IPS-20b (cell line): ENCODE measurements around the gene FAM222A.

Experiments used
- H3K27ac ChIP-seq: one replicate; pipeline ENCODE4 v1.5.1; 2013; ENCODE audit warnings: low read length
- H3K27me3 ChIP-seq: 2 replicates; pipeline ENCODE4 v1.6.1; 2013; ENCODE audit warnings: mild to moderate bottlenecking, low read length, inconsistent platforms; ENCODE audit not compliant: insufficient read depth
- H3K36me3 ChIP-seq: 2 replicates; pipeline ENCODE4 v1.6.1; 2013; ENCODE audit warnings: low read depth, mild to moderate bottlenecking, inconsistent platforms, low read length, moderate library complexity; ENCODE audit not compliant: insufficient read depth
- H3K4me1 ChIP-seq: 2 replicates; pipeline ENCODE4 v1.6.1; 2013; ENCODE audit warnings: mild to moderate bottlenecking, control low read depth, inconsistent platforms, low read length, moderate library complexity; ENCODE audit not compliant: insufficient read depth
- H3K4me3 ChIP-seq: 2 replicates; pipeline ENCODE4 v1.5.1; 2013; ENCODE audit warnings: mild to moderate bottlenecking, low read length, inconsistent platforms
- H3K9ac ChIP-seq: 2 replicates; pipeline ENCODE4 v1.6.1; 2013; ENCODE audit warnings: low read depth, mild to moderate bottlenecking, inconsistent platforms, low read length, moderate library complexity
- H3K9me3 ChIP-seq: 2 replicates; pipeline ENCODE4 v1.6.1; 2013; ENCODE audit warnings: mild to moderate bottlenecking, low read depth, low read length, inconsistent platforms; ENCODE audit not compliant: insufficient read depth

The FAM222A gene

DNA sequence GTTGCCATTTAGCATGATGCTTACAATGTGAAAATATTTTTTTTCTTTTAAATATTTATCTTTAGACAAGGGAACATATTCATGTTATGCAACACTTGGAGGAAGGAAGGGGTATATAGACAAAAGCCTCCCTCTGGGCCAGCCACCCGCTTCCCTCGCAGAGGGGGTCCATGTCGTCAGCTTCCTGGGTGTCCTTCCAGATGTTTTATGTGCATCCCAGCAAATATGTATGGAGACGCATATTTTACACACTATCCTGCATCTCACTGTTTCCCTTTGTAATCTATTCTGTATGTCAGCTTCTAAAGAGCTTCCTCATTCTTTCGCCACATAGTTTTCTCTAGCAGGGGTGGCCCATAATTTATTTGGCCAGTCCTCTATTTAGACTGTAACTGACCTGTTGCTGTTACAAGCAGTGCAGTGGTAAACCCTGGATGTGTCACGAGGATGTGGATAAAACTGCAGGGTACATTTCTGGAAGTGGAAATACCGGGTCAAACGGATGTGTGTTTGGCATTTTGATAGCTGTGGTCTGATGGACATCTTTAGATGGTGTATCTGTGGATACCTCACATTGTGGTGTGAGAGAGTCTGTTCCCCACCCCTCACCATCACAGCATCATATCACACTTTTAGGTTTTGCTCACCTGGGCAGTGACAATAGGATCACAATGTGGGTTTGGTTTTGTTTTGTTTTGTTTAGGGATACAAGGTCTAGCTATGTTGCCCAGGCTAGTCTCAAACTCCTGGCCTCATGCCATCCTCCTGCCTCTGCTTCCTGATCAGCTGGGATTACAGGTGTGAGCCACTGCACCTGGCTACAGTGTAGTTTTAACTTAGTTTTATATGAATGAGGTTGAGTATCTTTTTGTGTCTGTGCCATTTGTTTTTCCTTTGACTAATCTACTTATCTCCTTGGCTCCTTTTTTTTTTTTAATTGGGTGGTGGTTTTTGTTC lies 31.6 kb downstream of the FAM222A start:
- Histone ChIP-seq H3K27me3 (no peaks in the 10 kb centered on the region), H3K36me3 (no peaks in the 10 kb centered on the region), H3K9ac (no peak overlapping the region), H3K4me1 (no peaks in the 10 kb centered on the region), H3K9me3 (no peaks in the 10 kb centered on the region), H3K27ac (no peak overlapping the region), H3K4me3 (no peak overlapping the region)

- H3K9ac ChIP-seq, result no peak overlapping the region
- no peak overlapping the region for H3K27ac ChIP-seq
- H3K36me3 ChIP-seq, result no peaks in the 10 kb centered on the region
- no peak overlapping the region for H3K4me3 ChIP-seq
- no peaks in the 10 kb centered on the region for H3K4me1 ChIP-seq
- no peaks in the 10 kb centered on the region for H3K27me3 ChIP-seq
- H3K9me3 ChIP-seq, result no peaks in the 10 kb centered on the region; the same call in 1 of the 2 replicates
These were observed 38.8 kb downstream of the FAM222A start for GRCh38 chr12:109752117-109753053.

- no peaks in the 10 kb centered on the region for H3K36me3 ChIP-seq
- no peak overlapping the region for H3K9ac ChIP-seq
- no peaks in the 10 kb centered on the region for H3K27me3 ChIP-seq
- no peak overlapping the region for H3K27ac ChIP-seq
- H3K9me3 ChIP-seq, result no peaks in the 10 kb centered on the region; the same call in 1 of the 2 replicates
- no peaks in the 10 kb centered on the region for H3K4me1 ChIP-seq
- H3K4me3 ChIP-seq, result no peak overlapping the region
These were observed 39.4 kb downstream of the FAM222A start for GRCh38 chr12:109753054-109753401.

DNA sequence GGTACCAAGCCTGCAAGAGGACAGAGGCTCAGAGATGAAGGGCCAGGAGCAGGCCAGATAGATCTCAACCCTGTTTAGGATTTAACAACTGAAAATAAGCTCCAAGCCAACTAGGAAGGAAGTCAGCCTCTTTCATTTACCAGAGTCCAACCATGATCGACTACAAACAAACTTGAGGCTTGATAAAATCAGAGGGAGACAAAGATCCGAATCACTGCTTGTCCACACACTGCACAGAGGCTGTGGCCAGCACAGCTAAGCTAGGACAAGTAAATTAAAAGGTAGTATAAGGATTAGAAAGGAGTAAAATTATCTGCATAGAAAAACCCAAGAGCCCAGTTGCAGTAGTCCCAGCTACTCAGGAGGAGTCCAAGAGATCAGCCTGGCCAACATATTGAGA lies 40.3 kb downstream of the FAM222A start:
- Histone ChIP-seq H3K36me3 (no peaks in the 10 kb centered on the region), H3K27me3 (no peaks in the 10 kb centered on the region), H3K4me1 (no peaks in the 10 kb centered on the region), H3K27ac (no peak overlapping the region), H3K9me3 (no peaks in the 10 kb centered on the region; the same call in 1 of the 2 replicates), H3K9ac (no peak overlapping the region), H3K4me3 (no peak overlapping the region)

DNA sequence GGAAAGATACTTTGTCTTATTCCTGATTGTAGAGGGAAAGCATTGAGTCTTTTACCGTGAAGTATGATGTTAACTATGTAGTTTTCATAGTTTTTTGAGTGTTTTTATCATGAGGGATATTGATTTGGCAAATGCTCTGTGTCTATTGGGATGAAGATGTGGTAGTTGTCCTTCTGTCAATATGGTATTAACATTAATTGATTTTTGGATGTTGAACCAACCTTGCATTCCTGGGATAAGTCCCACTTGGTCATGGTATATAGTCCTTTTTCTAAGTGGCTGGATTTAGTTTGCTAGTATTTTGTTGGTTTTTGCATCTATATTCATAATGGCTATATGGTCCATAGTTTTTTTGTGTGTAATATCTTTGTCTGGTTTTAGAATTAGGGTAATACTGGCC lies 42.8 kb downstream of the FAM222A start:
- Histone ChIP-seq H3K4me1 (no peaks in the 10 kb centered on the region), H3K4me3 (no peak overlapping the region), H3K36me3 (no peaks in the 10 kb centered on the region), H3K27me3 (no peaks in the 10 kb centered on the region), H3K9me3 (no peaks in the 10 kb centered on the region; the same call in 1 of the 2 replicates), H3K27ac (no peak overlapping the region), H3K9ac (no peak overlapping the region)

DNA sequence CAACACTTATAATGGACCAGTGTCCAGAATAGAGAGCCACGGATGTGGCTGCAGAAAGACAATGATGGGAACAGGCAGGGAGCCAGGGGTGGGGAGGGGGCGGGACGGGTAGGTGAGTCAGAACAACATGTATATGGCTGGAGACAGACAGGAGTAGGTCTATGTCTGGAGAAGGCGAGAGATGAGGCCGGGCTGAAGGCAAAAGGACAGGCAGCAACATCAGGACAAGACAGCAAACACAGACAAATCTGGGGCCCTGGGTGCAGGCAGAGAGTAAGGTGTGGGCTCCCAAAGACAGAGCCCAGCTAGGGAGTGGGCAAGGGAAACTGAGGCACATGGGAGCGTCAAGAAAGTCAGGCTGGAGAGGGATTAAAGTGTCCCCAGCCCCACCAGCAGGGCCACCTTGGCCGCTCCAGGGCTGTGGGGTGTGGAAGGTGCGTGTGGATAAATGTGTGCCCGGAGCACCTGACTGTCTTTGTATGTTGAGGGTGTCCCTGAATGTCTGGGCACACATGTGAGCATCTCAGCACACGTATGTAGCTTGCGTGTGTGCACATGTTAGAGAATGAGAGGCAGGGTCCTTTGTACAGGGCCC lies 44.1 kb downstream of the FAM222A start:
- Histone ChIP-seq H3K27ac (no peak overlapping the region), H3K27me3 (no peaks in the 10 kb centered on the region), H3K9ac (no peak overlapping the region), H3K4me1 (no peaks in the 10 kb centered on the region), H3K9me3 (no peaks in the 10 kb centered on the region), H3K36me3 (no peaks in the 10 kb centered on the region), H3K4me3 (no peak overlapping the region)

GRCh38 chr12:109758426-109759420 lies 45.1 kb downstream of the FAM222A start:
- no peaks in the 10 kb centered on the region for H3K4me1 ChIP-seq
- H3K27ac ChIP-seq, result no peak overlapping the region
- H3K9ac ChIP-seq, result no peak overlapping the region
- no peaks in the 10 kb centered on the region for H3K36me3 ChIP-seq
- H3K4me3 ChIP-seq, result no peak overlapping the region
- H3K9me3 ChIP-seq, result no peaks in the 10 kb centered on the region
- H3K27me3 ChIP-seq, result no peaks in the 10 kb centered on the region

- no peak overlapping the region for H3K4me3 ChIP-seq
- no peaks in the 10 kb centered on the region for H3K36me3 ChIP-seq
- no peak overlapping the region for H3K9ac ChIP-seq
- H3K27ac ChIP-seq, result no peak overlapping the region
- H3K9me3 ChIP-seq, result no peaks in the 10 kb centered on the region
- no peaks in the 10 kb centered on the region for H3K4me1 ChIP-seq
- H3K27me3 ChIP-seq, result no peaks in the 10 kb centered on the region
These were observed 46.0 kb downstream of the FAM222A start for GRCh38 chr12:109759595-109759994.

- no peaks in the 10 kb centered on the region for H3K27me3 ChIP-seq
- no peak overlapping the region for H3K27ac ChIP-seq
- no peak overlapping the region for H3K9ac ChIP-seq
These were observed 46.7 kb downstream of the FAM222A start for GRCh38 chr12:109760031-109760929.

More at GRCh38 chr12:109760031-109760929, 46.7 kb downstream of the FAM222A start:
- Histone ChIP-seq H3K4me3 (no peak overlapping the region), H3K36me3 (no peaks in the 10 kb centered on the region), H3K4me1 (no peaks in the 10 kb centered on the region), H3K9me3 (no peaks in the 10 kb centered on the region)
